ENCODE results near the gene FUT4.
"Not testable (repeated sequence)": the region's sequence is repeated elsewhere in the genome, so short reads cannot be mapped to it uniquely, and the experiment has no call there.

DNA sequence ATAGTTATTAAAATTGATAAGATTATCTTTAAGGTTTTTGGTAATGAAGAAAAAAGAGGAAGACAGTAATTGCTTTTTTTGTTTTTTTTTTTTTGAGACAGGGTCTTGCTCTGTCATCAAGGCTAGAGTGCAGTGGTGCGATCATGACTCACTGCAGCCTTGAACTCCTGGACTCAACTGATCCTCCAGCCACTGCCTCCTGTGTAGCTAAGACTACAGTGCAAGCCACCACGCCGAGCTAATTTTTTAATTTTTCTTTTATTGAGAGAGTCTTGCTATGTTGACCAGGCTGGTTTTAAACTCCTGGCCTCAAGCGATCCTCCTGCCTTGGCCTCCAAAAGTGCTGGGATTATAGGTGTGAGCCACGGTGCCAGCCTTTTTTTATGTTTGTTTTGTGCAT, 37.2 kb upstream of the FUT4 start:
- TF ChIP-seq, protein P1, sequence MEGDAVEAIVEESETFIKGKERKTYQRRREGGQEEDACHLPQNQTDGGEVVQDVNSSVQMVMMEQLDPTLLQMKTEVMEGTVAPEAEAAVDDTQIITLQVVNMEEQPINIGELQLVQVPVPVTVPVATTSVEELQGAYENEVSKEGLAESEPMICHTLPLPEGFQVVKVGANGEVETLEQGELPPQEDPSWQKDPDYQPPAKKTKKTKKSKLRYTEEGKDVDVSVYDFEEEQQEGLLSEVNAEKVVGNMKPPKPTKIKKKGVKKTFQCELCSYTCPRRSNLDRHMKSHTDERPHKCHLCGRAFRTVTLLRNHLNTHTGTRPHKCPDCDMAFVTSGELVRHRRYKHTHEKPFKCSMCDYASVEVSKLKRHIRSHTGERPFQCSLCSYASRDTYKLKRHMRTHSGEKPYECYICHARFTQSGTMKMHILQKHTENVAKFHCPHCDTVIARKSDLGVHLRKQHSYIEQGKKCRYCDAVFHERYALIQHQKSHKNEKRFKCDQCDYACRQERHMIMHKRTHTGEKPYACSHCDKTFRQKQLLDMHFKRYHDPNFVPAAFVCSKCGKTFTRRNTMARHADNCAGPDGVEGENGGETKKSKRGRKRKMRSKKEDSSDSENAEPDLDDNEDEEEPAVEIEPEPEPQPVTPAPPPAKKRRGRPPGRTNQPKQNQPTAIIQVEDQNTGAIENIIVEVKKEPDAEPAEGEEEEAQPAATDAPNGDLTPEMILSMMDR (IDR thresholded peaks at IDR 0.05), result not testable (repeated sequence)
- not testable (repeated sequence) for TF ChIP-seq POLR2AphosphoS5, POLR2A (IDR thresholded peaks at IDR 0.05)
